GM19397 (cell line): Measurements from ENCODE around the gene DSCAML1.

Source experiments
- ATAC-seq: cut with Tn5 transposase; IDR thresholded peaks from one replicate; pipeline ENCODE4 v1.9.1; 2021; ENCODE audit warnings: mild to moderate bottlenecking, moderate library complexity; ENCODE audit not compliant: unreplicated experiment

DSCAML1 gene

DNA sequence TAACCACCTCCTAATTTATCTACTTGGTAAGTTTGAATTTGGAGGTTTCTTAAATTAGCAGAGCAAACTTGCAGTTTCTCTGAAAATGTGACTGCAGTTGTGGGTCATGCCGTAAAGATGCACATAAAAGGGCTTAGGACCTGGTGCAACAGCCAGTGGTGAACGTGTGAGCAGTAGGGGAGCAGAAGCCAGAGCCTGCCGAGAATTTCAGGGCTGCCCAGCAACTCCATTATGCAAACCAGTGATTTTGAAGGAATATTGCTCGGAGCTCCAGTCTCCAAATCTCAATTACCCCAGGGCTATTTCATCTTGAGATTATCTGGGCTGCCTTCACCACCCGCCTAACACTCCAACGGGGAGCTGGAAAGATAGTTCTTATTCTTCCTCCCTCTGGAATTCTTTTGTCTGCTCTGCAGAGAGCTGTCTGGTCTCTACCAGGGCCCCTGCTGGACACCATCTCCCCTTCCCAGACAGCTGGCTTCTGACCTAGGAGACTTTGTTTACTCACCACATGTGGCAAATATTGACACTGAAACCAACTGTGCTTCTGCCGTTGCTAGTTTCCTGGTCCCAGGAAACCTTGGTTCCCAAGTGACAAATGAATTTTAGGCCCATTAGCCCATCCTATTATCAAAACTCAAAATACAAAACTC lies 93.9 kb downstream of the DSCAML1 start:
- no peak for ATAC-seq

DNA sequence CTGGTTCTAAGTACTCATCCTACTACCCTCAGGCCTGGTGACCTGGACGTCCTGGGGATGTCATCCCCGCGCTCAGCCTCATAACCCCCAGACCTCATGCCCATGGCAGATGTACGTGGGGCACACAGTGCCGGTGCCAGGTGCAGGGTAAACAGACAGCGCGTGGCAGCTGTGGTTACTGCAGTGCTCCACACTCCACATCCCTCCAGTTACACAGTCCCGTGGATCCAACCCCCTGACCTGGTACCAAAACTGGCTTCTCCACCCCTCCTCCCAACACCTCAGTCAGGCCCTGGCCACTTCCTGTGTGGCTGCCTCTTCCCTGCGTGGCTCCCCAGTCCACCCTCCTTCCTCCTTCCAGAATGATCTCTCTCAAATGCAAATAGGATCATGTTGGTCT lies 95.2 kb downstream of the DSCAML1 start:
- ATAC-seq = no peak

- no peak for ATAC-seq
Measured at GRCh38 chr11:117700551-117700950, 96.5 kb downstream of the DSCAML1 start.

DNA sequence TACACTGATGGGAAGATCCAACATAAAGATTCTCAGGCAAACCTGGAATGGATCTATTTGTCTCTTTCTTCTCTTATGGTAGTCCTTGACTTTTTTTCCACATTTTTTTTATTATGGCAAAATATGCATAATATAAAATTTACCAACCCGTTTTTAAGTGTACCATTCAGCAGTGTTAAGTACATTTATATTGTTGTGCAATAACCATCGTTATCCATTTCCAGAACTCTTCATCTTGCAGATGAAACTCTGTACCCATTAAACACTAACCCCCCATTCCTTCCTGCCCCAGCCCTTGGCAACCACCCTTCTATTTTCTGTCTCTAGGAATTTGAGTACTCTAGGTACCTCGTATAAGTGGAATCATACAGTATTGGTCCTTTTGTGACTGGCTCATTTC lies 99.7 kb downstream of the DSCAML1 start:
- no peak for ATAC-seq

DNA sequence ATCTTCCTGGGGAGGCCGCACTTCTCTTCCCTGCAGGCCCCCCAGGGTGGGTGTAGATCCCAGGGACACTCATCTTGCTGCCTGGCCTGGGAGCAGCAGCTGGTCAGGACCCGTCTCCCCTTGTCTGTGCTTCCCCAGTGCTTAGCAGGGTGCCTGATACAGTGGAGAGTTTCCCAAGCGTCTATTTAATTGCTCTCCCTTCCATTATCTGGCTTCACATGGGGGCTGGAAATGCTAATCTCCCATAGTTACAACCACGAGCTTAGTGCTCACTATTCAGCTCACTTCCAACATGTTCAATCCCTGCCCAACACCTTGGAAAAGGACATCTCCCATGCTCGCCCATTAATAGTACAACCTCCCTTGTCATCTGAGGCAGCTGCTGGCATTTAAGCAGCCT lies 100.5 kb downstream of the DSCAML1 start:
- no peak for ATAC-seq

DNA sequence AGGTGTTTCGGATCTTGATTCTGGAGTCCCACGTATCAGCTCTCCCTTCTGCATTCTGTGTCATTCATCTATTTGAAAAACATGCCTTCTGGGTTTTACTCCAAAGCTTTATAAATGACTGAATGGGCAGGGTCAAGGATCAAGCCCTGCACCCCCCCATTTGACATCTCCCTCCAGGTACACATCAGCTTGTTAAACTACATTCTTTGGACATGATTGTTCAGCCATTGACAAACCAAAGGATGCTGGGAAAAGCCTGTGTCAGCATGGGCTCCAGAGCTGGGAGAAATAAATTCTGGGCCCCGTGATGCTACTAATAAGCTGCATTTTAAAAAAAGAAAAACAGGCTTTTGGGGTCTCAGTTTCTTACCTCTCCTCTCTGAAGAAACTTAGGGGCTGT lies 103.7 kb downstream of the DSCAML1 start:
- ATAC-seq = no peak

- no peak for ATAC-seq
Measured at GRCh38 chr11:117691516-117691915, 105.5 kb downstream of the DSCAML1 start.

DNA sequence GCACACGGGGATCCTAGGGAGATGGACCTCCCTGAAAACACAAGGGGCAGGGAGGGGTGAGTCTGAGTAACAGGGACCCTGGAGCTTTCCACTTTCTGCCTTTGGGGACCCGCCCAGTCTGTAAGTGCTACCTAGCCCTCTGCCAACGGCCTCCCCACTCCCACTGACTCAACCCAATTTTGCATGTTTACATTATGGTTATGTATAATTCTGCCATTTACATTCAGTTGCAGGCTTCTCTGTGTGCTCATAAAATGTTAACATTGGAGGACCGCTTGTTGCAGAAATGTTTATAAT lies 105.8 kb downstream of the DSCAML1 start:
- no peak for ATAC-seq

DNA sequence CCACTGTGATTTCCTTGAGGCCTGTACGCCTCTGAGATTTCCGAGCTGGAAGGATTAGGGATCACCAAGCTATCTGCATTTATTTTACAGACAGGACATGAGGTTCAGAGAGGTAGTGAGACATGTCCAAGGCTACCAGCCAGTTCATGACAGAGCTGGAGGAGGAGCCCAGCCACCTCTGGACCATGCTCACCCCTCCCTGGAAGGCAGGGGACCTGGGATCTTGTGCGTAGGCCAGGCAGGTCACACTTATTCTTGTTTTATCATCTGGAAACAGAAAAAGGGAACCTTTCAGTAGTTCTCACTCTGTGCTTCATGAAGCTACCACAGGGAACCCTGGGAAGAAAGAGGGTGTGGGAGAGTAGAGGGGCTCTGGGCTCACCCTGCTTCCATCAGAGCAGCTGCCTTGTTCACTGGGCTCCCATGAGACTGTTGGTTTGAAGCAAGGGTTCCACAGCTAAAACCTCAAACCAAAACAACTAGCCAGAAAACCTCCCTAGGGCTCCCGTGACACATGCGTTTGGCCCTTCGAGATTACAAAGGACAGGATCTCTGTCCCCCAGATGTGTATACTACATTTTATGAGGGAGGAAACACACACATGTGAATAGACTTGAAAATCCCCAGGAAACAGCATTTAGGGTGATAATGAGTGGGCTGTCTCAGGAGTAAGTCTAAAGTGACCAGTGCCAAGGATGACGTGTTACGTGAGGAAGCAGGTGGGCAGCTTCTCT lies 106.4 kb downstream of the DSCAML1 start:
- no peak for ATAC-seq

DNA sequence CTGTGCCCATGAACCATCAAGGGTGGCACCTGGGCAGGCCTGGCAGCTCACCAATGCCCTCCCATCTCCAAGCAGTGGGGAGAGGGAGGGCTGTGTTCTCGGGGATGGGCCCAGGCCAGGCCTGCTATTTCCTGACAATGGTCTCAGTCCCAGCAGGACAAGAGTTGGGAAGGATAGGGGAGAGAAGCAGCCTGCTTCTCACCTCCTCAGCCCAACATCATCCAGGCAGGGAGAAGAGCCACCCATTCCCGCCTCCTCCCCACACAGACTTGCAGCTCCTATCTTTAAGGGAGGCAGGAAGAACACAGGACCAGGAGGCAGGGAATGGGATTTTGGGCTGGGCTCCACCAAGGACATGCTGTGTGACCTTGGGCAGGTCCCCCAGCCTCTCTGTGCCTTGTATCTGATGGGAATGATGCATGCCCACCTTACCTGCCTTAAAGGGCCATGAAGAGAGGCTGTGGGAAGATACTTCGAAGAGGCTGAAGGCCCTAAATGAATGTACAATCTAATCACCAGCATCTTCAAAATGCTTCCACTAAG lies 108.7 kb downstream of the DSCAML1 start:
- no peak for ATAC-seq

- no peak for ATAC-seq
Measured at GRCh38 chr11:117687776-117688175, 109.2 kb downstream of the DSCAML1 start.

- no peak for ATAC-seq
Measured at GRCh38 chr11:117686711-117687110, 110.3 kb downstream of the DSCAML1 start.

DNA sequence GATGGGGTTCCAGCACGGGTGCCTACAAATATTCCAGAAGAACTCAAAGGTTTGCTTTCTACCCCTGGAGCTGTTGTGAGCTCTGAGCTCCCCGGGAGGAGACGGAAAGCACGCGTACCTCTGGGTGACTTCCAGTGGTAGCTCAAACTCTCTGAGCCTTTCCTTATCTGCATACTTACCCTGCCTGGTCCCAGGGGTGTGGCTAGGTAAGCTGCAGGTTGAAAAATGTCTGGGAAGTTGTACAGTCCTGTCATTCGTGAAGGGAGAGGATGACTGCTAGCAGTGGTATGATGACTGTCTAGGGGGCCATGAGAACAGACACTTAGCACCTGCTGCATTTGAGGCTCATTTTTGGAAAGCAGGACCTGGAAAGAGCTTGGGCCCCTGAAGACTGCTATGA lies 111.5 kb downstream of the DSCAML1 start:
- ATAC-seq = no peak

- no peak for ATAC-seq
Measured at GRCh38 chr11:117684731-117685130, 112.3 kb downstream of the DSCAML1 start.

GRCh38 chr11:117684111-117684510 lies 112.9 kb downstream of the DSCAML1 start:
- no peak for ATAC-seq

- no peak for ATAC-seq
Measured at GRCh38 chr11:117681438-117681837, 115.6 kb downstream of the DSCAML1 start.

DNA sequence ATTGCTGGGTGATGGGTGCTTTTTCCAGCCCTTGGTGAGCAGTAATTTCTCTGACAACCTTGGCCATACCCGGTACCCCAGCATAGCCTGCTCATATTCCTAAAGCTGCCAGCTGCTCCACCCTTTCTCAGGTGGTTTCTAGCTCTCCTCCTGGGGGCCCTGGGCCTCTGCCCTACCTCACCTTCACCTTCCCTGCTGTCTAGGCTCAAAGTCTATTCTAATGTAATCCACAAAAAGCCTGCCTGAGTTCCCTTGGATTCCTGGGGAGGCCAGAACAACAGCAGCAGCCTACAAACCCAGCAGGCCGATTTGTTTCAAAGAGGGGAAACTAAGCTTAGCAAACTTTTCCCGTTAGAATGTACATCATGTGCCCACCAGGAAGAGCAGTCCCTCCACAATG lies 117.6 kb downstream of the DSCAML1 start:
- ATAC-seq = no peak

DNA sequence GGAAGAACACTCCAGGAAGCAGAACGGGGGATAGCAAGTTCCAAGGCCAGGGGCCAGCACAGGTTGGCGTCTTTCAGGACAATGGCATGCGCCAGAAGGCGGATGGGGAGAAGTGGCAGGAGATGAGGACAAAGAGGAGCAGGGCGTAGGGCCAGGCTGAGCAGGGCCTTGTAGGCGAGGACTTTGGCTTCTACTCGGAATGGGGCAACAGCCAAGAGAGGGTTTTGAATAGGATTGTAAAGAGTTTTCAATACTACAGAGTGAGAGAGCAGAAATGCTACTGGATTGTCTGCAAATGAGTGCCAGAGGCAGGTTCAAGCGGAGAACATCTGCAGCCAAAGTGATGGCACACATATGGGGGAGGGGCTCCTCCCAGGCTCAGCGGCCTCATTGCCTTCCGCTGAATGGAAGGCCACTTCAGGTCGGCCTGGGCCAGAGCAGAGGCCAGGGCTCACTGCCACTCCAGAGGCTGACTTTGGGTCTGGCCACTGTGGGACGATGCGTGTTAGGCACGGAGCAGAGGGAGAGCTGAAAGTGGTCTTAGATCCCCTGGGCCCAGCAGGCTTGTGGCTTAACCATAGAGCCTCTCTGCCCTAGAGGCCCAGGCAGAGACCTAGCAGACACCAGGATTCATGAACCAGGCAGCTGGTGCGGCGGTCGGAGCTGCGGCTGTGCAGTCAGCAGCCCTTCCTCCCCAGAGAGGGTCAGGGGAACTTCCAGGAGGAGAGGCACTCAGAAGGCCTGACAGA lies 118.2 kb downstream of the DSCAML1 start:
- no peak for ATAC-seq

- no peak for ATAC-seq
Measured at GRCh38 chr11:117677729-117678310, 119.2 kb downstream of the DSCAML1 start.

GRCh38 chr11:117676501-117676900 lies 120.5 kb downstream of the DSCAML1 start:
- no peak for ATAC-seq

- no peak for ATAC-seq
Measured at GRCh38 chr11:117673602-117674001, 123.4 kb downstream of the DSCAML1 start.

DNA sequence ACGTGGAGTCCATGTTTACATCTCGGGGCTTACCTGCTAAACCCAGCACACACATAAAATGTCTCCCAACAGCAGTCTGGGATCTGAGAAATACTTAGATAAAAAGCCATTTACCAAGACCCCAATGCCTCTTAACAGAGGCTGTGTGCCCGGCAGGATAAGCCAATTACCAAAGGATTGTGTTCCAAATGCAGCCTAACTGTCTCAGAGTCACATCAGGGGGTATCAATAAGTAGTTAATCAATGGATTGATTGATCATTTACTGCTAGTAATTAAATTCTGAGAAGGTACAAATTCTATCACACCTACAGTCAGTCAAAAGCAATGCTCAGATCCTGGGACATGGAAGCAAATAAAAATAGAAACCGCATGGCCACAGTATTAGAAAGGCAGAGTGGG lies 125.6 kb downstream of the DSCAML1 start:
- no peak for ATAC-seq
